H1 (cell line): ENCODE results near the gene ETNK1. TPM values are rescaled to one million over a fixed set of nuclear protein-coding genes. Genes with fewer than 3 reads are reported as not detected.

ENCODE experiments used
- BACH1 ChIP-seq: IDR thresholded peaks from 2 replicates; pipeline ENCODE4 v1.6.1; 2012; ENCODE audit warnings: low read length, improper control_type of control experiment
- BCL11A ChIP-seq, 2 experiments: IDR thresholded peaks; one replicate each; pipeline ENCODE4 v1.6.1; 2011; ENCODE audit warnings: low read depth in 2 of 2, low read length in 2 of 2, mild to moderate bottlenecking in 2 of 2
- CHD1 ChIP-seq: IDR thresholded peaks from 2 replicates; pipeline ENCODE4 v1.6.1; 2012; ENCODE audit warnings: low read depth, low read length, improper control_type of control experiment
- CREB1 ChIP-seq: IDR thresholded peaks from 2 replicates; pipeline ENCODE4 v1.6.1; 2012; ENCODE audit warnings: inconsistent platforms
- HDAC6 ChIP-seq: IDR thresholded peaks from one replicate; pipeline ENCODE4 v1.7.1; 2012; ENCODE audit warnings: low read depth, mild to moderate bottlenecking, inconsistent platforms, low read length, moderate library complexity
- JUN ChIP-seq: IDR thresholded peaks from 2 replicates; pipeline ENCODE4 v1.6.1; 2011; ENCODE audit warnings: low read depth, mild to moderate bottlenecking, improper control_type of control experiment, low read length
- KDM4A ChIP-seq: IDR thresholded peaks from one replicate; pipeline ENCODE4 v1.7.1; 2012; ENCODE audit warnings: low read depth, mild to moderate bottlenecking, moderate library complexity, low read length, inconsistent platforms; ENCODE audit not compliant: severe bottlenecking
- PHF8 ChIP-seq: fragments of 200-600 bp; sonication (generic); conservative IDR thresholded peaks from 2 replicates; pipeline ENCODE4 v1.7.1; 2012; ENCODE audit warnings: low read depth, mild to moderate bottlenecking, inconsistent platforms, low read length, moderate library complexity
- SRF ChIP-seq: IDR thresholded peaks from 2 replicates; pipeline ENCODE4 v1.6.1; 2011; ENCODE audit warnings: mild to moderate bottlenecking, low read depth, low read length, moderate library complexity
- TAF1 ChIP-seq: IDR thresholded peaks from 2 replicates; pipeline ENCODE4 v1.6.1; 2011; ENCODE audit warnings: mild to moderate bottlenecking, low read depth, low read length
- TCF12 ChIP-seq: IDR thresholded peaks from 2 replicates; pipeline ENCODE4 v1.6.1; 2011; ENCODE audit warnings: low read depth, mild to moderate bottlenecking, low read length
- YY1 ChIP-seq: IDR thresholded peaks from 2 replicates; pipeline ENCODE4 v1.6.1; 2011; ENCODE audit warnings: low read depth, mild to moderate bottlenecking, low read length
- ZNF274 ChIP-seq: IDR thresholded peaks from 2 replicates; pipeline ENCODE4 v1.7.0; 2012; ENCODE audit warnings: low read length, borderline replicate concordance; ENCODE audit errors: extremely low read depth
- polyA plus RNA-seq, 7 experiments: library from polyadenylated mRNA; depleted of rRNA in 3 of 7; stranded (reverse) in 5 of 7; unstranded in 2 of 7; fragments of >200 nt in 5 of 7; fragments of 200-250 nt in 2 of 7; gene quantifications; 1 replicate in 5 of 7; 2 replicates in 1 of 7; 4 replicates in 1 of 7; pipeline versions ENCODE4 v1.2.1 to v1.2.3, GENCODE V29; 2011 to 2013; ENCODE audit warnings: missing spikeins in 2 of 7, mixed read lengths in 2 of 7
- total RNA-seq: library from RNA; stranded (reverse); fragmentation: NEBNext Ultra II Directional; extraction: Animal tissue kit (Norgen Biotek cat#: 25700); gene quantifications from 2 replicates; pipeline ENCODE4 v1.2.1, GENCODE V29; 2021
- TF ChIP-seq, protein P1 (sequence below): IDR thresholded peaks from 2 replicates; pipeline ENCODE4 v1.6.1; 2012; ENCODE audit warnings: inconsistent platforms
- TF ChIP-seq, protein P2 (sequence below), 3 experiments: IDR thresholded peaks; 1 replicate in 2 of 3; 2 replicates in 1 of 3; pipeline versions ENCODE4 v1.5.1 to v1.6.1; 2011; ENCODE audit warnings: low read length in 3 of 3, mild to moderate bottlenecking in 3 of 3, inconsistent platforms in 2 of 3, low read depth in 1 of 3, moderate library complexity in 1 of 3; ENCODE audit not compliant: insufficient read depth in 1 of 3; ENCODE audit errors: control extremely low read depth in 1 of 3
- TF ChIP-seq, protein P3 (sequence below): IDR thresholded peaks from 2 replicates; pipeline ENCODE4 v1.6.1; 2012; ENCODE audit warnings: inconsistent platforms
- TF ChIP-seq, protein P4 (sequence below): IDR thresholded peaks from 2 replicates; pipeline ENCODE4 v1.6.1; 2012; ENCODE audit warnings: low read length, inconsistent platforms
- TF ChIP-seq, protein P5 (sequence below): IDR thresholded peaks from 2 replicates; pipeline ENCODE4 v1.6.1; 2011; ENCODE audit warnings: low read length, improper control_type of control experiment

The ETNK1 gene
- total and polyA plus RNA-seq, 2 of the 8 experiments (the other 6 are each of a cell fraction or from before 2014, with no cell fraction given), result 11.6 to 82.7 TPM

DNA sequence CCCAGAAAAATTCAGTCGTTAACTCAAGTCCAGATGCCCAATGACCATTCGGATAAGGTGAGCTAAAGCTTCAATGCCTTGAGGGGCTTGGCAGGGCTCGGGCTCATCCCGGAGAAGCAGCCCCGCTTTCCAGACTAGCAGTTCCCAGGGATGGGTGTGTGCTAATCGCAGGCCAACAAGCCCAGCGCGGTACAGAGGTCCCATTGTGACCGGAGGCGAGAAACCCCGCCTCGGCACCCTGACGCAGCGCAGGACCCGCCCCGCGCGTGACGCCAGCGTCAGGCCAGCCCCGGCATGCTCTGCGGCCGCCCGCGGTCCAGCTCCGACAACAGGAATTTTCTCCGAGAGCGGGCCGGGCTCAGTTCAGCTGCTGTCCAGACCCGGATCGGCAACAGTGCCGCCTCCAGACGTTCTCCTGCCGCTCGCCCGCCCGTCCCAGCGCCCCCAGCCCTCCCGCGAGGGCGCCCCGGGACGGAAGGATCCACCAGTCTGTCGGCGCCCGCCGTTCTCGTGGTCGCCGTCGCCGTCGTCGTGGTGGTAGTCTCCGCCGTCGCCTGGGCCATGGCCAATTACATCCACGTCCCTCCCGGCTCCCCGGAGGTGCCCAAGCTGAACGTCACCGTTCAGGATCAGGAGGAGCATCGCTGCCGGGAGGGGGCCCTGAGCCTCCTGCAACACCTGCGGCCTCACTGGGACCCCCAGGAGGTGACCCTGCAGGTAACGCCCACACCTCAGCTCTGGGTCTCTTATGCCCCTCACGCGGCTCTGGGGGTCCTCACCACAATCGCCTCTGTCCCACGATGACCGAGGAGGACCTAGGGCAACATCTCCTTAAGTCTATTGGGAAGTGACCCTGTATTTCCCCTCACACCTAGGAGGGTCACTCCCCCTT is at the start of gene ETNK1 (continued):
- TF ChIP-seq YY1 (0 out of 2 replicates have a peak, but pooled peaks have one; percentile 54), CHD1 (no peak), PHF8 (peak; percentile 95), SRF (0 out of 2 replicates have a peak, but pooled peaks have one; percentile 0), JUN (no peak), HDAC6 (no peak), KDM4A (peak; percentile 80), CREB1 (peak; percentile 90), TAF1 (peak; percentile 96), ZNF274 (no peak), TCF12 (no peak), BCL11A (IDR thresholded peaks at IDR 0.05; ENCODE audit: low read depth in 2 of 2, low read length in 2 of 2) (no peak), BACH1 (no peak)
- TF ChIP-seq, protein P1, sequence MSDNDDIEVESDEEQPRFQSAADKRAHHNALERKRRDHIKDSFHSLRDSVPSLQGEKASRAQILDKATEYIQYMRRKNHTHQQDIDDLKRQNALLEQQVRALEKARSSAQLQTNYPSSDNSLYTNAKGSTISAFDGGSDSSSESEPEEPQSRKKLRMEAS, result peak; percentile 71
- TF ChIP-seq, protein P2, sequence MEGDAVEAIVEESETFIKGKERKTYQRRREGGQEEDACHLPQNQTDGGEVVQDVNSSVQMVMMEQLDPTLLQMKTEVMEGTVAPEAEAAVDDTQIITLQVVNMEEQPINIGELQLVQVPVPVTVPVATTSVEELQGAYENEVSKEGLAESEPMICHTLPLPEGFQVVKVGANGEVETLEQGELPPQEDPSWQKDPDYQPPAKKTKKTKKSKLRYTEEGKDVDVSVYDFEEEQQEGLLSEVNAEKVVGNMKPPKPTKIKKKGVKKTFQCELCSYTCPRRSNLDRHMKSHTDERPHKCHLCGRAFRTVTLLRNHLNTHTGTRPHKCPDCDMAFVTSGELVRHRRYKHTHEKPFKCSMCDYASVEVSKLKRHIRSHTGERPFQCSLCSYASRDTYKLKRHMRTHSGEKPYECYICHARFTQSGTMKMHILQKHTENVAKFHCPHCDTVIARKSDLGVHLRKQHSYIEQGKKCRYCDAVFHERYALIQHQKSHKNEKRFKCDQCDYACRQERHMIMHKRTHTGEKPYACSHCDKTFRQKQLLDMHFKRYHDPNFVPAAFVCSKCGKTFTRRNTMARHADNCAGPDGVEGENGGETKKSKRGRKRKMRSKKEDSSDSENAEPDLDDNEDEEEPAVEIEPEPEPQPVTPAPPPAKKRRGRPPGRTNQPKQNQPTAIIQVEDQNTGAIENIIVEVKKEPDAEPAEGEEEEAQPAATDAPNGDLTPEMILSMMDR (IDR thresholded peaks at IDR 0.05; ENCODE audit: control extremely low read depth in 1 of 3, insufficient read depth in 1 of 3, low read depth in 1 of 3, low read length in 3 of 3), result no peak
- TF ChIP-seq, protein P3, sequence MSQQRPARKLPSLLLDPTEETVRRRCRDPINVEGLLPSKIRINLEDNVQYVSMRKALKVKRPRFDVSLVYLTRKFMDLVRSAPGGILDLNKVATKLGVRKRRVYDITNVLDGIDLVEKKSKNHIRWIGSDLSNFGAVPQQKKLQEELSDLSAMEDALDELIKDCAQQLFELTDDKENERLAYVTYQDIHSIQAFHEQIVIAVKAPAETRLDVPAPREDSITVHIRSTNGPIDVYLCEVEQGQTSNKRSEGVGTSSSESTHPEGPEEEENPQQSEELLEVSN, result peak; percentile 60
- TF ChIP-seq, protein P4, sequence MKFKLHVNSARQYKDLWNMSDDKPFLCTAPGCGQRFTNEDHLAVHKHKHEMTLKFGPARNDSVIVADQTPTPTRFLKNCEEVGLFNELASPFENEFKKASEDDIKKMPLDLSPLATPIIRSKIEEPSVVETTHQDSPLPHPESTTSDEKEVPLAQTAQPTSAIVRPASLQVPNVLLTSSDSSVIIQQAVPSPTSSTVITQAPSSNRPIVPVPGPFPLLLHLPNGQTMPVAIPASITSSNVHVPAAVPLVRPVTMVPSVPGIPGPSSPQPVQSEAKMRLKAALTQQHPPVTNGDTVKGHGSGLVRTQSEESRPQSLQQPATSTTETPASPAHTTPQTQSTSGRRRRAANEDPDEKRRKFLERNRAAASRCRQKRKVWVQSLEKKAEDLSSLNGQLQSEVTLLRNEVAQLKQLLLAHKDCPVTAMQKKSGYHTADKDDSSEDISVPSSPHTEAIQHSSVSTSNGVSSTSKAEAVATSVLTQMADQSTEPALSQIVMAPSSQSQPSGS, result no peak
- TF ChIP-seq, protein P5, sequence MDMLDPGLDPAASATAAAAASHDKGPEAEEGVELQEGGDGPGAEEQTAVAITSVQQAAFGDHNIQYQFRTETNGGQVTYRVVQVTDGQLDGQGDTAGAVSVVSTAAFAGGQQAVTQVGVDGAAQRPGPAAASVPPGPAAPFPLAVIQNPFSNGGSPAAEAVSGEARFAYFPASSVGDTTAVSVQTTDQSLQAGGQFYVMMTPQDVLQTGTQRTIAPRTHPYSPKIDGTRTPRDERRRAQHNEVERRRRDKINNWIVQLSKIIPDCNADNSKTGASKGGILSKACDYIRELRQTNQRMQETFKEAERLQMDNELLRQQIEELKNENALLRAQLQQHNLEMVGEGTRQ, result no peak
